Neutrophil (primary cell): ENCODE data around the gene GLDC.

Experiments used
- H3K27ac ChIP-seq: fragments of 200-600 bp; sonication (generic); 2 replicates; pipeline ENCODE4 v1.5.1; 2016; ENCODE audit warnings: mild to moderate bottlenecking, moderate library complexity
- H3K27me3 ChIP-seq: fragments of 200-600 bp; sonication (generic); 2 replicates; pipeline ENCODE4 v1.6.0; 2016; ENCODE audit warnings: mild to moderate bottlenecking
- H3K36me3 ChIP-seq: fragments of 200-600 bp; sonication (generic); 2 replicates; pipeline ENCODE4 v1.5.1; 2017
- H3K4me1 ChIP-seq, 2 experiments: fragments of 200-600 bp in 1 of 2; sonication (generic) in 1 of 2; 1 replicate in 1 of 2; 2 replicates in 1 of 2; pipeline versions ENCODE4 v1.5.1 to v1.6.1; 2013 to 2016; ENCODE audit warnings: low read depth in 1 of 2, low read length in 1 of 2, mild to moderate bottlenecking in 1 of 2, moderate library complexity in 1 of 2; ENCODE audit not compliant: control insufficient read depth in 1 of 2, insufficient read depth in 1 of 2
- H3K4me3 ChIP-seq, 2 experiments: fragments of 200-600 bp in 1 of 2; sonication (generic) in 1 of 2; 1 replicate in 1 of 2; 2 replicates in 1 of 2; pipeline ENCODE4 v1.5.1; 2013 to 2016; ENCODE audit warnings: low read depth in 1 of 2, low read length in 1 of 2, mild to moderate bottlenecking in 1 of 2, moderate library complexity in 1 of 2
- H3K9me3 ChIP-seq: fragments of 200-600 bp; sonication (generic); 2 replicates; pipeline ENCODE4 v1.5.1; 2016
- CTCF ChIP-seq: fragments of 200-600 bp; sonication (generic); IDR thresholded peaks from 2 replicates; pipeline ENCODE4 v1.5.1; 2016; ENCODE audit warnings: antibody characterized with exemption

Gene GLDC

GRCh38 chr9:6557883-6558616 lies 87.5 kb downstream of the GLDC start:
- Histone ChIP-seq H3K4me1 (no peaks in the 10 kb centered on the region), H3K4me3 (no peak overlapping the region), H3K36me3 (no peaks in the 10 kb centered on the region), H3K9me3 (no peaks in the 10 kb centered on the region), H3K27me3 (no peaks in the 10 kb centered on the region), H3K27ac (no peak overlapping the region)
- no peak for TF ChIP-seq CTCF

- Histone ChIP-seq H3K36me3 (no peaks in the 10 kb centered on the region), H3K4me3 (no peak overlapping the region), H3K9me3 (no peaks in the 10 kb centered on the region), H3K27ac (no peak overlapping the region), H3K4me1 (no peaks in the 10 kb centered on the region), H3K27me3 (no peaks in the 10 kb centered on the region)
- no peak for TF ChIP-seq CTCF
Measured at GRCh38 chr9:6553866-6554265, 91.7 kb downstream of the GLDC start.

- Histone ChIP-seq H3K36me3 (no peaks in the 10 kb centered on the region), H3K4me3 (no peak overlapping the region), H3K9me3 (no peaks in the 10 kb centered on the region), H3K27me3 (no peaks in the 10 kb centered on the region), H3K4me1 (no peaks in the 10 kb centered on the region), H3K27ac (no peak overlapping the region)
- TF ChIP-seq CTCF = no peak
Measured at GRCh38 chr9:6552498-6553121, 92.9 kb downstream of the GLDC start.

- Histone ChIP-seq H3K36me3 (no peaks in the 10 kb centered on the region), H3K27ac (no peak overlapping the region), H3K27me3 (no peaks in the 10 kb centered on the region), H3K4me3 (no peak overlapping the region), H3K4me1 (no peaks in the 10 kb centered on the region), H3K9me3 (no peaks in the 10 kb centered on the region)
- no peak for TF ChIP-seq CTCF
Measured at GRCh38 chr9:6552033-6552432, 93.5 kb downstream of the GLDC start.

GRCh38 chr9:6551136-6551535 lies 94.4 kb downstream of the GLDC start:
- no peaks in the 10 kb centered on the region for H3K9me3 ChIP-seq

More at GRCh38 chr9:6551136-6551535, 94.4 kb downstream of the GLDC start:
- H3K27me3 ChIP-seq = no peaks in the 10 kb centered on the region
- no peaks in the 10 kb centered on the region for H3K4me1 ChIP-seq
- no peak for TF ChIP-seq CTCF
- no peaks in the 10 kb centered on the region for H3K36me3 ChIP-seq
- no peak overlapping the region for H3K27ac ChIP-seq
- H3K4me3 ChIP-seq = no peak overlapping the region
